ENCODE results near the gene PRKCE.

GRCh38 chr2:45631955-45632354, 19.5 kb upstream of the PRKCE start:
- no peak for TF ChIP-seq EZH2 (IDR thresholded peaks at IDR 0.05; ENCODE audit: borderline replicate concordance)
- no peak for TF ChIP-seq CTCF (IDR thresholded peaks at IDR 0.05; ENCODE audit: poor library complexity)
- TF ChIP-seq EZH2phosphoT487 (IDR thresholded peaks at IDR 0.05; ENCODE audit: low read depth, severe bottlenecking, unreplicated experiment) = no peak
